ENCODE measurements around the gene TM4SF20.

GRCh38 chr2:227378371-227378782 lies 729 bp downstream of the TM4SF20 start:
- no peak for TF ChIP-seq CTCF (conservative IDR thresholded peaks at IDR 0.05; ENCODE audit: low read length)
- TF ChIP-seq EZH2phosphoT487 (IDR thresholded peaks at IDR 0.05; ENCODE audit: borderline replicate concordance): no peak

All from Loucy (cell line).